ENCODE results near the gene PAPSS2. TPM values are rescaled to one million over a fixed set of nuclear protein-coding genes. Genes with fewer than 3 reads are reported as not detected.

The PAPSS2 gene
- total and polyA plus RNA-seq, 8 donors, result 1.3 to 17.3 (median 10.8) TPM

DNA sequence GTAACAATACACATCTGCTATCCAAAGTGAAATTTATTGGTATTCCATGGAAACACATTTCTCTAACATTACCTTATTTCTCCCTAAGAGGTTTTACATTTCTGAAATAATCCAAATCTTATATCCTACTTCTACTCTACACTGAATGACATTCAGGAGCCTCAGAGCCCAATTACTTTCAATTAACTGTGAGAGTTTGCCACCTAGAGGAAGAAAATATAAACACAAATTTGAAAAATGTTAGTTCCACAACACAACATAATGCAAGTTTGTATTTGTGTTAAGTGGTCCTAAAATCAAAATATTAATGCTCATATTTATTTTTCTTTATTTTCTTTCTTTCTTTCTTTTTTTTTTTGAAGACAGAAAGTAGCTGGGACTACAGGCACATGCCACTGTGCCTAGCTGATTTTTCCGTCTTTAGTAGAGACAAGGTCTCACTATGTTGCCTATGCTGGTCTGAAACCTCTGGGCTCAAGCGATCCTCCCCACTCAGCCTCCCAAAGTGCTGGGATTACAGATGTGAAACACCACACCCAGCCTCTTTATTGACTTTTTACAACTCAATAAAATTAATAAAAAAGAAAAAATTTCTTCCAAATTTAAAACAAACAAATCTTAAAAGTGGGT lies 112.3 kb downstream of the PAPSS2 start:
- TF ChIP-seq POLR2A (IDR thresholded peaks at IDR 0.05) (no peak), EP300 (IDR thresholded peaks at IDR 0.05) (no peak), POLR2AphosphoS5 (IDR thresholded peaks at IDR 0.05) (no peak)
- TF ChIP-seq, protein P1, sequence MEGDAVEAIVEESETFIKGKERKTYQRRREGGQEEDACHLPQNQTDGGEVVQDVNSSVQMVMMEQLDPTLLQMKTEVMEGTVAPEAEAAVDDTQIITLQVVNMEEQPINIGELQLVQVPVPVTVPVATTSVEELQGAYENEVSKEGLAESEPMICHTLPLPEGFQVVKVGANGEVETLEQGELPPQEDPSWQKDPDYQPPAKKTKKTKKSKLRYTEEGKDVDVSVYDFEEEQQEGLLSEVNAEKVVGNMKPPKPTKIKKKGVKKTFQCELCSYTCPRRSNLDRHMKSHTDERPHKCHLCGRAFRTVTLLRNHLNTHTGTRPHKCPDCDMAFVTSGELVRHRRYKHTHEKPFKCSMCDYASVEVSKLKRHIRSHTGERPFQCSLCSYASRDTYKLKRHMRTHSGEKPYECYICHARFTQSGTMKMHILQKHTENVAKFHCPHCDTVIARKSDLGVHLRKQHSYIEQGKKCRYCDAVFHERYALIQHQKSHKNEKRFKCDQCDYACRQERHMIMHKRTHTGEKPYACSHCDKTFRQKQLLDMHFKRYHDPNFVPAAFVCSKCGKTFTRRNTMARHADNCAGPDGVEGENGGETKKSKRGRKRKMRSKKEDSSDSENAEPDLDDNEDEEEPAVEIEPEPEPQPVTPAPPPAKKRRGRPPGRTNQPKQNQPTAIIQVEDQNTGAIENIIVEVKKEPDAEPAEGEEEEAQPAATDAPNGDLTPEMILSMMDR (IDR thresholded peaks at IDR 0.05), result peak in 4 of 7 experiments; percentile 25 to 53 (median 33)
- Histone ChIP-seq H3K36me3 (peaks cover 0 to 46% (median 44%) of the 10 kb centered on the region in 4 donors), H3K4me1 (peaks cover 0 to 18% (median 7%) of the 10 kb centered on the region in 4 donors), H3K9me3 (no peaks in the 10 kb centered on the region), H3K27ac (no peak overlapping the region), H3K27me3 (no peaks in the 10 kb centered on the region), H3K4me3 (no peak overlapping the region)
- intact Hi-C loops (cut with DNase I; ENCODE audit: low total_unique reads), result no loop called here
- DNase-seq, result peak in 1 of 2 donors; percentile 35
- WGBS, 5 donors, result 86 to 95% (median 91%) methylated on average over 2 of the region's 2 CpGs

DNA sequence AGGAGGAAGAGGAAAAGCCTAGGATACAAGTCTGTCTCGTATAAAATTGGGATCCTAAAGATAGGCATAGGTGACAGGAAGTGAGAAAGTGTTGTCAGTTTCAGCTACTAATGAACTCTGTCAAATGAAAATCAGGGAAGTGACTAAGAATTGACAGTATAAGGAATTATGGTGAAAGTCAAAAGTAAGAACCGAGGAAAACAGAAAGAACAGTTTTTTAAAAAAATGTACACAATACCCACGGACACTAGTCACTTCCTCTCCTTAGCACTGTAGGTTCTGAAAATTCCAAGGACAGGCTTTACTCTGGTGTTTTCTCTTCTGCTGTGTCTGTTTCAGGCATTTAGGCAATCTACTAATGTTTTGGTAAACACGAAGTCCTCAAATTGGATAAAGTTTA lies 116.1 kb downstream of the PAPSS2 start:
- WGBS, 5 donors, result 33 to 56% (median 45%) methylated on average over 4 of the region's 4 CpGs
- H3K4me1 ChIP-seq, result peaks cover 0 to 18% (median 7%) of the 10 kb centered on the region in 4 donors
- no peak for TF ChIP-seq POLR2A (IDR thresholded peaks at IDR 0.05)
- TF ChIP-seq, protein P1 (IDR thresholded peaks at IDR 0.05), result no peak
- no peak for TF ChIP-seq EP300 (IDR thresholded peaks at IDR 0.05)
- no peak for TF ChIP-seq POLR2AphosphoS5 (IDR thresholded peaks at IDR 0.05)
- peaks cover 0 to 37% (median 32%) of the 10 kb centered on the region in 4 donors for H3K36me3 ChIP-seq
- H3K9me3 ChIP-seq, result no peaks in the 10 kb centered on the region
- intact Hi-C loops (cut with DNase I; ENCODE audit: low total_unique reads), result no loop called here
- H3K27ac ChIP-seq, result peak overlapping the region in 3 of 5 donors; percentile 18 to 40 (median 29)
- no peak overlapping the region for H3K4me3 ChIP-seq
- DNase-seq, result no peak
- H3K27me3 ChIP-seq, result no peaks in the 10 kb centered on the region

DNA sequence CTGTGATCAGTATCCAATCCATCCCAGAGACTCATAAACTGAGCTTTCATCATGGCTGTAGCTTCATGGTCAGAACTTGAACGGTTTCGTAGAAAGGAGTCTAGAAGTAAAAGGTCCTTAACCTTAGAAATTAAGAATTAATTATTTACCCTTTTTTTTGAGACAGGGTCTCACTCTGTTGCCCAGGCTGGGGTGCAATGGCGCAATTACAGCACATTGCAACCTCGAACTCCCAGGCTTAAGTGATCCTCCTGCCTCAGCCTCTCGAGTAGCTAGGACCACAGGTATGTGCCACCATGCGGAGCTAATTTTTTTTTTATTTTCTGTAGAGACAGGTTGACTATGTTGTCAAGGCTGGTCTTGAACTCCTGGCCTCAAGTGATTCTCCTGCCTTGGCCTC lies 116.7 kb downstream of the PAPSS2 start:
- DNase-seq, result no peak
- H3K27ac ChIP-seq, result no peak overlapping the region
- H3K4me1 ChIP-seq, result peaks cover 0 to 18% (median 7%) of the 10 kb centered on the region in 4 donors
- H3K4me3 ChIP-seq, result no peak overlapping the region
- no peaks in the 10 kb centered on the region for H3K9me3 ChIP-seq
- no peaks in the 10 kb centered on the region for H3K27me3 ChIP-seq
- 95 to 97% (median 96%) methylated on average over 6 of the region's 6 CpGs for WGBS, 5 donors
- TF ChIP-seq, protein P1 (IDR thresholded peaks at IDR 0.05), result no peak
- TF ChIP-seq POLR2A (IDR thresholded peaks at IDR 0.05) (no peak), EP300 (IDR thresholded peaks at IDR 0.05) (no peak), POLR2AphosphoS5 (IDR thresholded peaks at IDR 0.05) (no peak)
- H3K36me3 ChIP-seq, result peaks cover 0 to 38% (median 33%) of the 10 kb centered on the region in 4 donors
- intact Hi-C loops (cut with DNase I; ENCODE audit: low total_unique reads), result no loop called here

DNA sequence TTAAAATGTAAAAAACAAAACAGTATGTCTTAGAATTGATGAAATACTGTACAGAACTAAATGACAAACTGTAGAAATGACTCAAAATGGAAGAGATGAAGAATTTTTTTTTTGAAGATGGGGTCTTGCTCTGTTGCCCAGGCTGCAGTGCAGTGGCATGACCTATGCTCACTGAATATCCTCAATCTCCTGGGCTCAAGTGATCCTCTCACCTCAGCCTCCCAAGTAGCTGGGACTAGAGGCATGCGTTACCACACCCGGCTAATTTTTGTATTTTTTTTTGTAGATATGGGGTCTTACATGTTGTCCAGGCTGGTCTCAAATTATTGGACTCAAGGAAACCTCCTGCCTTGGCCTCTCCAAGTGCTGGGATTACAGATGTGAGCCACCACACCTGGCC lies 121.9 kb downstream of the PAPSS2 start:
- Histone ChIP-seq H3K4me3 (no peak overlapping the region), H3K27ac (no peak overlapping the region), H3K4me1 (peaks cover 0 to under 1% (median 0%) of the 10 kb centered on the region in 4 donors), H3K9me3 (no peaks in the 10 kb centered on the region), H3K27me3 (no peaks in the 10 kb centered on the region), H3K36me3 (peaks cover 0 to 56% (median 49%) of the 10 kb centered on the region in 4 donors)
- TF ChIP-seq POLR2A (IDR thresholded peaks at IDR 0.05) (no peak), EP300 (IDR thresholded peaks at IDR 0.05) (no peak), POLR2AphosphoS5 (IDR thresholded peaks at IDR 0.05) (no peak)
- TF ChIP-seq, protein P1 (IDR thresholded peaks at IDR 0.05), result no peak
- DNase-seq, result no peak
- intact Hi-C loops (cut with DNase I; ENCODE audit: low total_unique reads), result no loop called here
- 96 to 100% (median 100%) methylated on average over 2 of the region's 2 CpGs for WGBS, 5 donors
